Chondrocyte (in vitro differentiated cells): ENCODE results near the gene ARHGAP28. TPM values are rescaled to one million over a fixed set of nuclear protein-coding genes. Genes with fewer than 3 reads are reported as not detected.

Experiments used
- DNase-seq: peaks from one replicate; pipeline ENCODE4 v3.0.0; 2021; ENCODE audit warnings: mixed read lengths, low spot score
- H3K27ac Mint-ChIP-seq: one replicate; pipeline ENCODE4 v1.8.0; 2021; ENCODE audit warnings: mild to moderate bottlenecking, moderate library complexity, mixed read lengths; ENCODE audit not compliant: unreplicated experiment
- H3K27me3 Mint-ChIP-seq: 2 replicates; pipeline ENCODE4 v1.8.0; 2021; ENCODE audit warnings: low read depth, mixed read lengths
- H3K36me3 Mint-ChIP-seq: 2 replicates; pipeline ENCODE4 v1.8.0; 2021; ENCODE audit warnings: low read depth, mixed read lengths
- H3K4me1 Mint-ChIP-seq: 2 replicates; pipeline ENCODE4 v1.8.0; 2021; ENCODE audit warnings: low read depth, mild to moderate bottlenecking, mixed read lengths
- H3K4me3 Mint-ChIP-seq: one replicate; pipeline ENCODE4 v1.8.0; 2021; ENCODE audit warnings: mild to moderate bottlenecking, moderate library complexity, mixed read lengths; ENCODE audit not compliant: unreplicated experiment
- H3K9me3 Mint-ChIP-seq: 2 replicates; pipeline ENCODE4 v1.8.0; 2021; ENCODE audit warnings: low read depth, mixed read lengths
- total RNA-seq: library from RNA; stranded (reverse); gene quantifications from 3 replicates; pipeline ENCODE4 v1.2.1, GENCODE V29; 2021
- TF ChIP-seq, protein P1 (sequence below): fragments of 200-600 bp; sonication (generic); IDR thresholded peaks from 2 replicates; pipeline ENCODE4 v1.5.0; 2021; ENCODE audit warnings: antibody characterized with exemption, mild to moderate bottlenecking, moderate library complexity

Gene ARHGAP28
- total RNA-seq, 1 donor from 2014 or later = 18.1 TPM

DNA sequence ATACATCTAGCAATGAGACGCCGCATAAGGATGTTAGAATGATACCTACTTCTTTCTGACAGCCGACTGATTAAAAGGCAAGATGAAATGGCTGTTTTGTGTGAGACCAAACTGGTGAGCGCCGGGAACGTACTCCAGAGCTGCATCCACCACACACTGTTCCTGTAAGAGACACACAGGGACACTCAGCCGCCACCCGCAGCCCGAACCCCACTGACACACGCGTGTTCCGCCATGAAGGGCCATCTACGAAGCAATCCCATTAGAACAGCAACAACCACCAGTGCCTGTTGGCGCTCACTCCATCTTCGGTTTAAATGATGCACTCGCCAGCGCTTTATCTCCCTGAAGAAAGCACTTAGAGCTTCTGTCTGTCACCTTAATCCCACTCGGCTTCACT, 225.8 kb downstream of the ARHGAP28 start:
- H3K4me3 Mint-ChIP-seq = no peak overlapping the region
- TF ChIP-seq, protein P1, sequence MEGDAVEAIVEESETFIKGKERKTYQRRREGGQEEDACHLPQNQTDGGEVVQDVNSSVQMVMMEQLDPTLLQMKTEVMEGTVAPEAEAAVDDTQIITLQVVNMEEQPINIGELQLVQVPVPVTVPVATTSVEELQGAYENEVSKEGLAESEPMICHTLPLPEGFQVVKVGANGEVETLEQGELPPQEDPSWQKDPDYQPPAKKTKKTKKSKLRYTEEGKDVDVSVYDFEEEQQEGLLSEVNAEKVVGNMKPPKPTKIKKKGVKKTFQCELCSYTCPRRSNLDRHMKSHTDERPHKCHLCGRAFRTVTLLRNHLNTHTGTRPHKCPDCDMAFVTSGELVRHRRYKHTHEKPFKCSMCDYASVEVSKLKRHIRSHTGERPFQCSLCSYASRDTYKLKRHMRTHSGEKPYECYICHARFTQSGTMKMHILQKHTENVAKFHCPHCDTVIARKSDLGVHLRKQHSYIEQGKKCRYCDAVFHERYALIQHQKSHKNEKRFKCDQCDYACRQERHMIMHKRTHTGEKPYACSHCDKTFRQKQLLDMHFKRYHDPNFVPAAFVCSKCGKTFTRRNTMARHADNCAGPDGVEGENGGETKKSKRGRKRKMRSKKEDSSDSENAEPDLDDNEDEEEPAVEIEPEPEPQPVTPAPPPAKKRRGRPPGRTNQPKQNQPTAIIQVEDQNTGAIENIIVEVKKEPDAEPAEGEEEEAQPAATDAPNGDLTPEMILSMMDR = no peak
- peaks cover 10% of the 10 kb centered on the region for H3K4me1 Mint-ChIP-seq
- H3K9me3 Mint-ChIP-seq = peaks cover 5% of the 10 kb centered on the region
- no peak overlapping the region for H3K27ac Mint-ChIP-seq
- H3K27me3 Mint-ChIP-seq = no peaks in the 10 kb centered on the region
- no peak for DNase-seq
- no peaks in the 10 kb centered on the region for H3K36me3 Mint-ChIP-seq

DNA sequence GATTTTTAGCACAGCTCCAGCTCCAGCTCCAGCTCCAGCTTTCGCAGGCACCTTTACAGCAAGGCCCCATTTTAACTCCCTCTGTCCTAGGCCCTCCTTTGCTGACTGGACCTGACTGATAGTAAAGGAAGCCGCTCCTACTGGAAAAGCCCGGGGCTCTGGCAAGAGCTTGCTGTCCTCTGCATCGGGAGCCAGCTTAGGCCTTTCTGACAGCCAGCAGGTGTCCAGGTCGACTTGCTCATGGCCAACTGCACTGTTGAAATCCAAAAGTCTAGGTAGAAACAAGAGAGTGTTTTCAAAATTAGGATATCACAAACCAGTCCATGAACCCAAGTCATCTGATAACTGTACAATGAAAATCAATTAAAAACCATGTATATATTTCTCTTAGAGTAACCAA, 227.0 kb downstream of the ARHGAP28 start:
- H3K4me3 Mint-ChIP-seq = no peak overlapping the region
- DNase-seq = no peak
- no peaks in the 10 kb centered on the region for H3K36me3 Mint-ChIP-seq
- TF ChIP-seq, protein P1 = no peak
- peaks cover 21% of the 10 kb centered on the region for H3K4me1 Mint-ChIP-seq
- H3K27me3 Mint-ChIP-seq = no peaks in the 10 kb centered on the region
- no peak overlapping the region for H3K27ac Mint-ChIP-seq
- H3K9me3 Mint-ChIP-seq = peaks cover 8% of the 10 kb centered on the region

DNA sequence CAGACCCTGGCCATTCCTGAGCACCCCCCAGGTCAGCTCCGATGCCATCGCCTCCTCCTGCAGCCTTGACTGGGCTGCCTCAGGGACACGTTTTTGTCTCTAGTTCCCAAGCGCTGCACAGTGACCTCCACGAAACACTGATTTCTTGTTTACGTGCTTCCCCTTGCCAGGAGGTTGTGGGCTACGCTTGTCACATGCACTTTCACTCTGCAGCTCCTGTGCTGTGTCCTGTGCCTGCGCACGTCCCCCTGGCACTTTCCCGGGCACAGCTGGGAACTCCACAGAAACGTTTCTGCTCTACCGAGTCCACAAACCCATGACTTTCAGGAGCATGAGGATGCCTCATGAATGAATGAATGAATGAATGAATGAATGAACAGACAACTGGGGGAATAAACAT, 227.5 kb downstream of the ARHGAP28 start:
- Mint-ChIP-seq H3K9me3 (peaks cover 8% of the 10 kb centered on the region), H3K4me1 (peaks cover 22% of the 10 kb centered on the region), H3K27me3 (no peaks in the 10 kb centered on the region), H3K36me3 (no peaks in the 10 kb centered on the region), H3K27ac (no peak overlapping the region), H3K4me3 (no peak overlapping the region)
- DNase-seq = no peak
- TF ChIP-seq, protein P1 = no peak

DNA sequence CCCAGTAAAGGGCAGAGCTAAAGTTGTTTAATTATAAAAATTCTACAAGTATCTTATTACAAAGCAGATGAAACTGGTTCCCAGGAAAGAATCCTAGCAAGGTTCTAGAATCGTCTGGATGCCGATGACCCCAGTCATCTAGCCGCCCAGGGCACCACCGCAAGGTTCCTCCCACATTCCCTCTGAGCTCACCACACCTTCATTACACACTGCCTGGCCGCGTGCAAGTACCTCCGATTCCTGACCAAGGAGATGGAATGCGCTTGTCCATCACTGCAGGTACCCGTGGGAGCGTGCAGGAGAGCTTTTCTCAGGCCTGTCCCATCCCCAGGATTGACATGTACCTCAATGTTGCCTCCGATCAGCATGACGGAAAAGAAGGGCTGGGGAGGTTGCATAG, 229.6 kb downstream of the ARHGAP28 start:
- Mint-ChIP-seq H3K36me3 (no peaks in the 10 kb centered on the region), H3K27me3 (no peaks in the 10 kb centered on the region), H3K4me3 (no peak overlapping the region), H3K9me3 (peaks cover 8% of the 10 kb centered on the region), H3K4me1 (peaks cover 22% of the 10 kb centered on the region), H3K27ac (no peak overlapping the region)
- DNase-seq = no peak
- TF ChIP-seq, protein P1 = no peak

DNA sequence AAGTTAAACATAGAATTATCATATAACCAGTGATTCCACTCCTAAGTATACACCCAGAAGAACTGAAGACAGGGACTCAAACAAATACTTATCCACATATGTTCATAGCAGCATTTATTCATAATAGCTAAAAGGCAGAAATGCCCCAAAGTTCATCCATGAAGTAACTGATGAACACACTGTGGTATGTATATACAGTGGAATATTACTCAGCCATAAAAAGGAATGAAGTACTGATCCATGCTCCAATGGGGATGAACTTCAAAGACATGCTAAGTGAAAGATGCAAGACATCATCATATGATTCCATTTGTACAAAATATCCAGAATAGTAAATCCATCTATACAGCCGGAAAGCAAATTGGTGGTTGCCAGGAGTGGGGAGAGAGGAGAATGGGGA, 230.6 kb downstream of the ARHGAP28 start:
- no peaks in the 10 kb centered on the region for H3K27me3 Mint-ChIP-seq
- peaks cover 8% of the 10 kb centered on the region for H3K9me3 Mint-ChIP-seq
- H3K27ac Mint-ChIP-seq = peak overlapping the region; percentile 61
- H3K4me1 Mint-ChIP-seq = peaks cover 22% of the 10 kb centered on the region
- no peak for DNase-seq
- H3K4me3 Mint-ChIP-seq = no peak overlapping the region
- TF ChIP-seq, protein P1 = no peak
- H3K36me3 Mint-ChIP-seq = no peaks in the 10 kb centered on the region
